K562 (cell line): ENCODE data around the gene ZDHHC19. TPM values are rescaled to one million over a fixed set of nuclear protein-coding genes. Genes with fewer than 3 reads are reported as not detected.

Experiments used
- CBX3 ChIP-seq, 2 experiments: IDR thresholded peaks; 1 replicate in 1 of 2; 2 replicates in 1 of 2; pipeline ENCODE4 v1.6.1; 2012; ENCODE audit warnings: inconsistent platforms in 2 of 2, low read length in 2 of 2, borderline replicate concordance in 1 of 2, control low read depth in 1 of 2
- CBX5 ChIP-seq: IDR thresholded peaks from 2 replicates; pipeline ENCODE4 v1.6.1; 2014; ENCODE audit warnings: low read depth, borderline replicate concordance
- EGR1 ChIP-seq: fragments of 450-650 bp; conservative IDR thresholded peaks from 2 replicates; pipeline ENCODE4 v1.6.1; 2017; ENCODE audit warnings: mild to moderate bottlenecking
- EHMT2 ChIP-seq: fragments of 450-650 bp; IDR thresholded peaks from 2 replicates; pipeline ENCODE4 v1.6.1; 2018; ENCODE audit warnings: antibody characterized with exemption
- RBM25 ChIP-seq: fragments of 200-400 bp; formaldehyde crosslinking; IDR thresholded peaks from 2 replicates; pipeline ENCODE4 v1.6.1; 2018; ENCODE audit warnings: low read length, low read depth, moderate library complexity; ENCODE audit not compliant: severe bottlenecking
- TRIM24 ChIP-seq, 2 experiments: fragments of 450-650 bp; IDR thresholded peaks; 2 replicates each; pipeline ENCODE4 v1.6.1; 2016
- TRIM28 ChIP-seq: fragments of 450-650 bp; IDR thresholded peaks from 2 replicates; pipeline ENCODE4 v1.6.1; 2017
- polyA plus RNA-seq, 8 experiments: library from polyadenylated mRNA; depleted of rRNA in 4 of 8; stranded (reverse) in 5 of 8; unstranded in 3 of 8; fragments of >200 nt; fragmentation: Nextera tagmentation in 2 of 8; fragmentation: Illumina TruSeq in 1 of 8; extraction: Ambion mirVana in 2 of 8; extraction: Trizol in 1 of 8; gene quantifications; 2 replicates each; pipeline versions ENCODE4 v1.2.1 to v1.2.3, GENCODE V29; 2011 to 2014; ENCODE audit warnings: inconsistent platforms in 1 of 8, missing spikeins in 1 of 8
- total RNA-seq, 7 experiments: library from RNA; depleted of rRNA in 6 of 7; stranded (reverse); fragments of >200 nt in 6 of 7; fragmentation: Illumina TruSeq in 2 of 7; extraction: Trizol in 2 of 7; gene quantifications; 2 replicates each; pipeline versions ENCODE4 v1.2.1 to v1.2.3, GENCODE V29; 2011 to 2021; ENCODE audit warnings: low replicate concordance in 1 of 7
- TF ChIP-seq, protein P1 (sequence below), 2 experiments: IDR thresholded peaks in 1 of 2; conservative IDR thresholded peaks in 1 of 2; 2 replicates each; pipeline ENCODE4 v1.6.1; 2016; ENCODE audit warnings: low read depth in 2 of 2, mild to moderate bottlenecking in 1 of 2, missing compliant biosample characterization in 1 of 2, missing genetic modification characterization in 1 of 2, moderate library complexity in 1 of 2
- TF ChIP-seq, protein P2 (sequence below): fragments of 450-650 bp; IDR thresholded peaks from 2 replicates; pipeline ENCODE4 v1.6.1; 2016
- TF ChIP-seq, protein P3 (sequence below): sonication (generic); formaldehyde crosslinking; IDR thresholded peaks from 2 replicates; pipeline ENCODE4 v1.8.1; 2023; ENCODE audit warnings: mild to moderate bottlenecking, missing genetic modification reagents

ZDHHC19 gene
- total and polyA plus RNA-seq, 9 of the 15 experiments (the other 6 are each of a cell fraction or from before 2014, with no cell fraction given), result 0.40 to 5.5 (median 1.1) TPM

DNA sequence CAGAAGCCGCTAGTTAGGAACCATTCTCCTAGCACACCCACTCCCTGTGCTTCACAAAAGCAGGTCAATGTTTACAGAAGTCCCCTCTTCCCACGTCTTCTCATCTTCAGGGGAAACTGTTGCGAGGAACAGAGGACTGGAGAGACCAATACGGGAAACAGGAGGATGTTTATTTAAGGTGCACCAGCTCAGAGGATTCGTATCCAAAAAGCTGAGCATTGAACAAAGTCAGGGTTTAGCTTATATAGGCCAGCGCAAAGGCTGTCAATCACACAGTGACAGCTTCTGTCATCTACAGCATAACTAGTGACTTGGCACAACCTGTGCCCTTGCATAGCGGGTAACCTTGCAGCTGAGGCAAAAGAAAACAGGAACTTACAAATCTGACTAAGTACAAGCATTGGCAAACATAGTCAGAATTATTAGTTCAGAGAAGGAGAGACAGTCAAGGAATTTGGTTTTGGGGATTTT, 61.3 kb downstream of the ZDHHC19 start (continued):
- TF ChIP-seq, protein P1, sequence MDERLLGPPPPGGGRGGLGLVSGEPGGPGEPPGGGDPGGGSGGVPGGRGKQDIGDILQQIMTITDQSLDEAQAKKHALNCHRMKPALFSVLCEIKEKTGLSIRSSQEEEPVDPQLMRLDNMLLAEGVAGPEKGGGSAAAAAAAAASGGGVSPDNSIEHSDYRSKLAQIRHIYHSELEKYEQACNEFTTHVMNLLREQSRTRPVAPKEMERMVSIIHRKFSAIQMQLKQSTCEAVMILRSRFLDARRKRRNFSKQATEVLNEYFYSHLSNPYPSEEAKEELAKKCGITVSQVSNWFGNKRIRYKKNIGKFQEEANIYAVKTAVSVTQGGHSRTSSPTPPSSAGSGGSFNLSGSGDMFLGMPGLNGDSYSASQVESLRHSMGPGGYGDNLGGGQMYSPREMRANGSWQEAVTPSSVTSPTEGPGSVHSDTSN (CRISPR knock-in tag; IDR thresholded peaks at IDR 0.05; ENCODE audit: low read depth), result no peak
- TF ChIP-seq, protein P1 (tag; conservative IDR thresholded peaks at IDR 0.05; ENCODE audit: low read depth), result peak; percentile 48; the same call in 1 of the 2 replicates
- TF ChIP-seq, protein P2, sequence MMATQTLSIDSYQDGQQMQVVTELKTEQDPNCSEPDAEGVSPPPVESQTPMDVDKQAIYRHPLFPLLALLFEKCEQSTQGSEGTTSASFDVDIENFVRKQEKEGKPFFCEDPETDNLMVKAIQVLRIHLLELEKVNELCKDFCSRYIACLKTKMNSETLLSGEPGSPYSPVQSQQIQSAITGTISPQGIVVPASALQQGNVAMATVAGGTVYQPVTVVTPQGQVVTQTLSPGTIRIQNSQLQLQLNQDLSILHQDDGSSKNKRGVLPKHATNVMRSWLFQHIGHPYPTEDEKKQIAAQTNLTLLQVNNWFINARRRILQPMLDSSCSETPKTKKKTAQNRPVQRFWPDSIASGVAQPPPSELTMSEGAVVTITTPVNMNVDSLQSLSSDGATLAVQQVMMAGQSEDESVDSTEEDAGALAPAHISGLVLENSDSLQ, result peak; percentile 84
- TF ChIP-seq RBM25, result no peak
- peak; percentile 93 for TF ChIP-seq TRIM28
- TF ChIP-seq, protein P3, sequence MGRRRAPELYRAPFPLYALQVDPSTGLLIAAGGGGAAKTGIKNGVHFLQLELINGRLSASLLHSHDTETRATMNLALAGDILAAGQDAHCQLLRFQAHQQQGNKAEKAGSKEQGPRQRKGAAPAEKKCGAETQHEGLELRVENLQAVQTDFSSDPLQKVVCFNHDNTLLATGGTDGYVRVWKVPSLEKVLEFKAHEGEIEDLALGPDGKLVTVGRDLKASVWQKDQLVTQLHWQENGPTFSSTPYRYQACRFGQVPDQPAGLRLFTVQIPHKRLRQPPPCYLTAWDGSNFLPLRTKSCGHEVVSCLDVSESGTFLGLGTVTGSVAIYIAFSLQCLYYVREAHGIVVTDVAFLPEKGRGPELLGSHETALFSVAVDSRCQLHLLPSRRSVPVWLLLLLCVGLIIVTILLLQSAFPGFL (CRISPR knock-in tag), result no peak
- TF ChIP-seq CBX5, result peak; percentile 62; the same call in 1 of the 2 replicates
- no peak for TF ChIP-seq EGR1
- no peak for TF ChIP-seq EHMT2
- peak in 1 of 2 experiments; percentile 96; a peak in 1 of 3 replicates for TF ChIP-seq CBX3 (IDR thresholded peaks at IDR 0.05; ENCODE audit: borderline replicate concordance in 1 of 2, low read length in 2 of 2)
- peak in 1 of 2 experiments; percentile 76; a peak in 2 of 4 replicates for TF ChIP-seq TRIM24 (IDR thresholded peaks at IDR 0.05)
- TF ChIP-seq, all 486 proteins: peak for 10
